ENCODE data around the gene MAP3K10. TPM values are rescaled to one million over a fixed set of nuclear protein-coding genes. Genes with fewer than 3 reads are reported as not detected.
"Not testable (repeated sequence)": the region's sequence is repeated elsewhere in the genome, so short reads cannot be mapped to it uniquely, and the experiment has no call there.

MAP3K10 gene
- total RNA-seq, 2 experiments from 2014 or later: 8.4 to 9.3 TPM

- DNase-seq: no peak
- no peaks in the 10 kb centered on the region for H3K27me3 Mint-ChIP-seq (ENCODE audit: low read depth)
- H3K27ac Mint-ChIP-seq: no peak overlapping the region
- no peaks in the 10 kb centered on the region for H3K4me1 Mint-ChIP-seq (ENCODE audit: low read depth)
- H3K9me3 Mint-ChIP-seq: no peaks in the 10 kb centered on the region
- peaks cover 9% of the 10 kb centered on the region for H3K36me3 Mint-ChIP-seq (ENCODE audit: low read depth)
- CTCF ChIA-PET: no interaction called here
- intact Hi-C loops (cut with micrococcal nuclease): no loop called here
- no peak overlapping the region for H3K4me3 Mint-ChIP-seq
Observed at GRCh38 chr19:40208602-40209001, 17.4 kb downstream of the MAP3K10 start.

- CTCF ChIA-PET: no interaction called here
- no peak for DNase-seq
Observed at GRCh38 chr19:40210889-40211288, 19.7 kb downstream of the MAP3K10 start.

GRCh38 chr19:40213251-40213829, 22.1 kb downstream of the MAP3K10 start:
- CTCF ChIA-PET: no interaction called here
- DNase-seq: no peak
- Mint-ChIP-seq H3K27me3 (ENCODE audit: low read depth) (peaks cover 22% of the 10 kb centered on the region), H3K9me3 (no peaks in the 10 kb centered on the region), H3K27ac (no peak overlapping the region), H3K36me3 (ENCODE audit: low read depth) (peaks cover 9% of the 10 kb centered on the region), H3K4me1 (ENCODE audit: low read depth) (peaks cover 7% of the 10 kb centered on the region), H3K4me3 (no peak overlapping the region)
- intact Hi-C loops (cut with micrococcal nuclease): no loop called here

More at GRCh38 chr19:40210889-40211288, 19.7 kb downstream of the MAP3K10 start:
- H3K27ac Mint-ChIP-seq: no peak overlapping the region
- H3K36me3 Mint-ChIP-seq (ENCODE audit: low read depth): peaks cover 9% of the 10 kb centered on the region
- no peak overlapping the region for H3K4me3 Mint-ChIP-seq
- no peaks in the 10 kb centered on the region for H3K9me3 Mint-ChIP-seq
- peaks cover 2% of the 10 kb centered on the region for H3K27me3 Mint-ChIP-seq (ENCODE audit: low read depth)
- intact Hi-C loops (cut with micrococcal nuclease): no loop called here
- H3K4me1 Mint-ChIP-seq (ENCODE audit: low read depth): no peaks in the 10 kb centered on the region

GRCh38 chr19:40213882-40214570, 22.8 kb downstream of the MAP3K10 start:
- CTCF ChIA-PET: no interaction called here
- intact Hi-C loops (cut with micrococcal nuclease): no loop called here
- peaks cover 8% of the 10 kb centered on the region for H3K36me3 Mint-ChIP-seq (ENCODE audit: low read depth)
- peaks cover 28% of the 10 kb centered on the region for H3K27me3 Mint-ChIP-seq (ENCODE audit: low read depth)
- DNase-seq: no peak
- H3K4me1 Mint-ChIP-seq (ENCODE audit: low read depth): peaks cover 9% of the 10 kb centered on the region
- no peaks in the 10 kb centered on the region for H3K9me3 Mint-ChIP-seq
- no peak overlapping the region for H3K4me3 Mint-ChIP-seq
- H3K27ac Mint-ChIP-seq: no peak overlapping the region

GRCh38 chr19:40214936-40215335, 23.7 kb downstream of the MAP3K10 start:
- Mint-ChIP-seq H3K4me1 (ENCODE audit: low read depth) (peaks cover 9% of the 10 kb centered on the region), H3K36me3 (ENCODE audit: low read depth) (peaks cover 6% of the 10 kb centered on the region), H3K27me3 (ENCODE audit: low read depth) (peaks cover 38% of the 10 kb centered on the region), H3K4me3 (no peak overlapping the region), H3K9me3 (no peaks in the 10 kb centered on the region), H3K27ac (no peak overlapping the region)
- DNase-seq: no peak
- intact Hi-C loops (cut with micrococcal nuclease): no loop called here
- CTCF ChIA-PET: no interaction called here

- intact Hi-C loops (cut with micrococcal nuclease): no loop called here
- H3K9me3 Mint-ChIP-seq: no peaks in the 10 kb centered on the region
Observed at GRCh38 chr19:40216013-40216776, 25.0 kb downstream of the MAP3K10 start.

GRCh38 chr19:40216777-40217026, 25.5 kb downstream of the MAP3K10 start:
- no peak for DNase-seq
- H3K4me1 Mint-ChIP-seq (ENCODE audit: low read depth): peaks cover 12% of the 10 kb centered on the region
- CTCF ChIA-PET: interaction anchor here (1.2 to 5.9 kb wide), 3 partner anchors 11 to 76 kb away, joined by 3 to 39 read pairs (median 3); no protein-coding TSS in a partner anchor
- H3K4me3 Mint-ChIP-seq: no peak overlapping the region
- H3K9me3 Mint-ChIP-seq: no peaks in the 10 kb centered on the region
- H3K27ac Mint-ChIP-seq: no peak overlapping the region
- peaks cover 46% of the 10 kb centered on the region for H3K27me3 Mint-ChIP-seq (ENCODE audit: low read depth)
- intact Hi-C loops (cut with micrococcal nuclease): no loop called here
- no peaks in the 10 kb centered on the region for H3K36me3 Mint-ChIP-seq (ENCODE audit: low read depth)

More at GRCh38 chr19:40216013-40216776, 25.0 kb downstream of the MAP3K10 start:
- no peak overlapping the region for H3K27ac Mint-ChIP-seq
- peaks cover 44% of the 10 kb centered on the region for H3K27me3 Mint-ChIP-seq (ENCODE audit: low read depth)
- no peak overlapping the region for H3K4me3 Mint-ChIP-seq
- DNase-seq: no peak
- CTCF ChIA-PET: interaction anchor here (1.2 to 5.9 kb wide), 2 partner anchors 71 to 76 kb away, joined by 3 to 39 read pairs; no protein-coding TSS in a partner anchor
- peaks cover 2% of the 10 kb centered on the region for H3K36me3 Mint-ChIP-seq (ENCODE audit: low read depth)
- peaks cover 12% of the 10 kb centered on the region for H3K4me1 Mint-ChIP-seq (ENCODE audit: low read depth)

- intact Hi-C loops (cut with micrococcal nuclease): no loop called here
- Mint-ChIP-seq H3K27me3 (ENCODE audit: low read depth) (peaks cover 50% of the 10 kb centered on the region), H3K27ac (no peak overlapping the region), H3K9me3 (no peaks in the 10 kb centered on the region), H3K4me3 (no peak overlapping the region), H3K36me3 (ENCODE audit: low read depth) (no peaks in the 10 kb centered on the region), H3K4me1 (ENCODE audit: low read depth) (peaks cover 14% of the 10 kb centered on the region)
- CTCF ChIA-PET: interaction anchor here (1.1 to 5.9 kb wide), 5 partner anchors 10 to 295 kb away, joined by 3 to 39 read pairs (median 3); no protein-coding TSS in a partner anchor
- no peak for DNase-seq
Observed at GRCh38 chr19:40217027-40217810, 26.0 kb downstream of the MAP3K10 start.

- no peaks in the 10 kb centered on the region for H3K9me3 Mint-ChIP-seq
- intact Hi-C loops (cut with micrococcal nuclease): no loop called here
- no peak within 1 kb of the TSS for H3K4me3 Mint-ChIP-seq
- no peak within 1 kb of the TSS for H3K27ac Mint-ChIP-seq
- CTCF ChIA-PET: interaction anchor here (1.1 to 5.9 kb wide), 4 partner anchors 9 to 296 kb away, joined by 3 to 39 read pairs (median 4); no protein-coding TSS in a partner anchor
- peak; percentile 57 for DNase-seq
- peaks cover 50% of the 10 kb centered on the region for H3K27me3 Mint-ChIP-seq (ENCODE audit: low read depth)
- peaks cover 16% of the 10 kb centered on the region for H3K4me1 Mint-ChIP-seq (ENCODE audit: low read depth)
- no peaks in the 10 kb centered on the region for H3K36me3 Mint-ChIP-seq (ENCODE audit: low read depth)
Observed at GRCh38 chr19:40217934-40218890, 27.0 kb downstream of the MAP3K10 start, which contains the start of gene TTC9B. TSS of gene TTC9B (minus strand) at chr19:40218384. CDS start at chr19:40218381, 3 bp downstream.

- intact Hi-C loops (cut with micrococcal nuclease); DNase-seq; H3K27ac Mint-ChIP-seq; H3K36me3 Mint-ChIP-seq (ENCODE audit: low read depth); H3K9me3 Mint-ChIP-seq; H3K4me3 Mint-ChIP-seq: not testable (repeated sequence)
- CTCF ChIA-PET: interaction anchor here (1.4 to 5.9 kb wide), 3 partner anchors 54 to 91 kb away, joined by 4 to 39 read pairs (median 8); no protein-coding TSS in a partner anchor
- Mint-ChIP-seq H3K27me3 (ENCODE audit: low read depth) (peaks cover 56% of the 10 kb centered on the region), H3K4me1 (ENCODE audit: low read depth) (peaks cover 16% of the 10 kb centered on the region)
Observed at GRCh38 chr19:40219029-40219428, 27.8 kb downstream of the MAP3K10 start.

- no peaks in the 10 kb centered on the region for H3K36me3 Mint-ChIP-seq (ENCODE audit: low read depth)
- H3K27ac Mint-ChIP-seq: no peak overlapping the region
- H3K4me1 Mint-ChIP-seq (ENCODE audit: low read depth): peaks cover 16% of the 10 kb centered on the region
- intact Hi-C loops (cut with micrococcal nuclease): no loop called here
- no peak for DNase-seq
- CTCF ChIA-PET: interaction anchor here (0.9 to 5.9 kb wide), 4 partner anchors 12 to 80 kb away, joined by 3 to 39 read pairs (median 6); no protein-coding TSS in a partner anchor
- H3K9me3 Mint-ChIP-seq: no peaks in the 10 kb centered on the region
- no peak overlapping the region for H3K4me3 Mint-ChIP-seq
- H3K27me3 Mint-ChIP-seq (ENCODE audit: low read depth): peaks cover 64% of the 10 kb centered on the region
Observed at GRCh38 chr19:40219721-40220276, 28.6 kb downstream of the MAP3K10 start.

Data from activated naive CD4-positive, alpha-beta T cell treated with anti-CD3 and anti-CD28 coated beads for 36 hours (primary cell).